HFF-Myc (cell line): Measurements from ENCODE around the gene MMRN2.
A peak's percentile ranks its signal among the peaks of the same experiment; 100 is the strongest.

Experiments
- DNase-seq: peaks from one replicate; pipeline ENCODE4 v3.0.0-alpha.2; 2011; ENCODE audit warnings: low read depth; ENCODE audit errors: extremely low read depth
- H3K4me3 ChIP-seq: replicated peaks from 2 replicates; pipeline ENCODE4 v1.5.1; 2011; ENCODE audit warnings: low read depth, mild to moderate bottlenecking, control low read depth, low read length
- TF ChIP-seq, protein P1 (sequence below): IDR thresholded peaks from 2 replicates; pipeline ENCODE4 v1.5.1; 2012; ENCODE audit warnings: mild to moderate bottlenecking, low read depth, low read length, control low read depth; ENCODE audit errors: missing control alignments

The MMRN2 gene

DNA sequence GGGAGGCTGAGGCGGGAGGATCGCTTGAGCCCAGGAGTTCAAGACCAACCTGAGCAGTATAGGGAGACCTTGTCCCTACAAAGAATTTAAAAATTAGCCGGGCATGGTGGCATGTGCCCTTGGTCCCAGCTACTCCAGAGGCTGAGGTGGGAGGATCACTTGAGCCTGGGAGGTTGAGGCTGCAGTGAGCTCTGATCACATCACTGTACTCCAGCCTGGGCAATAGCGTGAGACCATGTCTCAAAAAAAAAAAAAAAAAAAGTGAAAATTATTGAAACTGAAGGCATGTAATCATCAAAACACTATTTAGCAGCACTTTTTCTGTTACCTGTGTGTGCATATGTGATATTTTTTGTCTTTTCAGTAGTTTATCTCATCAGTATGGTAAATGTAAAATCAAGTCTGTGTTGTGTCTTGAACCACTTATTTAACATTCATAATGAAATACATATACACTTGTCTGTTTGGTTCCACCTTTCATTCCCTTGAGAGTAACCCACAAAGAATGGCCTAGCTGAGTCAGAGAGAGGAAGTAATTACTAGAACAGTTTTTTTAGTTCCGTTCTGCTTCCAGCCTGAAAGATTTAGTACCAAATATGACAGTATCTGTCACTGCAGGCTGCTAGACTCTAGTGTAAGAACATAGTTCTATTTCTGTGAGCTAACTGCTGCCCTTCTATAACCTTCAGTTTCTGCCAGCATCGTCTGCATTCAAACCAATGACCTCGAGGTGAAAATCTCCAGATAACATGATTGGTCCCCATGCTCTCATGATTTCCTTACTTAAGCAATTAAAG, 68.6 kb downstream of the MMRN2 start:
- peak; percentile 20 for DNase-seq
- TF ChIP-seq, protein P1, sequence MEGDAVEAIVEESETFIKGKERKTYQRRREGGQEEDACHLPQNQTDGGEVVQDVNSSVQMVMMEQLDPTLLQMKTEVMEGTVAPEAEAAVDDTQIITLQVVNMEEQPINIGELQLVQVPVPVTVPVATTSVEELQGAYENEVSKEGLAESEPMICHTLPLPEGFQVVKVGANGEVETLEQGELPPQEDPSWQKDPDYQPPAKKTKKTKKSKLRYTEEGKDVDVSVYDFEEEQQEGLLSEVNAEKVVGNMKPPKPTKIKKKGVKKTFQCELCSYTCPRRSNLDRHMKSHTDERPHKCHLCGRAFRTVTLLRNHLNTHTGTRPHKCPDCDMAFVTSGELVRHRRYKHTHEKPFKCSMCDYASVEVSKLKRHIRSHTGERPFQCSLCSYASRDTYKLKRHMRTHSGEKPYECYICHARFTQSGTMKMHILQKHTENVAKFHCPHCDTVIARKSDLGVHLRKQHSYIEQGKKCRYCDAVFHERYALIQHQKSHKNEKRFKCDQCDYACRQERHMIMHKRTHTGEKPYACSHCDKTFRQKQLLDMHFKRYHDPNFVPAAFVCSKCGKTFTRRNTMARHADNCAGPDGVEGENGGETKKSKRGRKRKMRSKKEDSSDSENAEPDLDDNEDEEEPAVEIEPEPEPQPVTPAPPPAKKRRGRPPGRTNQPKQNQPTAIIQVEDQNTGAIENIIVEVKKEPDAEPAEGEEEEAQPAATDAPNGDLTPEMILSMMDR, result no peak

More for the DNA sequence above, 68.6 kb downstream of the MMRN2 start:
- H3K4me3 ChIP-seq, result no peak overlapping the region
